ENCODE data around the gene OR10S1. TPM values are rescaled to one million over a fixed set of nuclear protein-coding genes. Genes with fewer than 3 reads are reported as not detected.

Gene OR10S1
- total RNA-seq, 1 experiment from 2014 or later: not detected

GRCh38 chr11:124012697-124013096 is 35.1 kb upstream of the OR10S1 start, which contains the start of gene OR10G4:
Gene OR10G4 (plus strand): TSS chr11:124012997. CDS start chr11:124015575, 2,578 bp downstream.
- Mint-ChIP-seq H3K4me3 (ENCODE audit: unreplicated experiment) (no peak within 1 kb of the TSS), H3K27ac (ENCODE audit: unreplicated experiment) (no peak within 1 kb of the TSS), H3K27me3 (ENCODE audit: insufficient read depth, unreplicated experiment) (peaks cover 7% of the 10 kb centered on the region), H3K9me3 (ENCODE audit: unreplicated experiment) (no peaks in the 10 kb centered on the region), H3K4me1 (ENCODE audit: low read depth, unreplicated experiment) (no peaks in the 10 kb centered on the region), H3K36me3 (ENCODE audit: insufficient read depth, unreplicated experiment) (no peaks in the 10 kb centered on the region)
- Histone ChIP-seq H3K9me3 (no peaks in the 10 kb centered on the region), H3K4me3 (ENCODE audit: low read depth, low read length) (no peak within 1 kb of the TSS), H3K36me3 (ENCODE audit: control insufficient read depth, insufficient read depth, low read length) (no peaks in the 10 kb centered on the region), H3K4me1 (no peaks in the 10 kb centered on the region), H3K27me3 (replicated peaks; ENCODE audit: control insufficient read depth, insufficient read depth, low read length) (no peaks in the 10 kb centered on the region)
- no peak for DNase-seq
- intact Hi-C loops (cut with micrococcal nuclease; ENCODE audit: unreplicated experiment): no loop called here
- CTCF ChIA-PET: no interaction called here
- no TSS peak for BruUV-seq (replicated peaks)
- TF ChIP-seq CTCF (IDR thresholded peaks at IDR 0.05; ENCODE audit: insufficient read depth in 1 of 2, low read depth in 1 of 2, low read length in 1 of 2, severe bottlenecking in 1 of 2, unreplicated experiment in 1 of 2): no peak
- POLR2A ChIA-PET: no interaction called here

GRCh38 chr11:123995119-123995518 is 17.5 kb upstream of the OR10S1 start, which contains the start of gene OR10G6:
Gene OR10G6 (minus strand): TSS chr11:123995161. CDS start chr11:123995161, 0 bp downstream.
- H3K9me3 ChIP-seq: no peaks in the 10 kb centered on the region
- POLR2A ChIA-PET: no interaction called here
- H3K4me1 ChIP-seq: peaks cover 8% of the 10 kb centered on the region; the same call in 1 of the 2 replicates
- no peaks in the 10 kb centered on the region for H3K9me3 Mint-ChIP-seq (ENCODE audit: unreplicated experiment)
- no peaks in the 10 kb centered on the region for H3K4me1 Mint-ChIP-seq (ENCODE audit: low read depth, unreplicated experiment)
- no peak within 1 kb of the TSS for H3K27ac Mint-ChIP-seq (ENCODE audit: unreplicated experiment)
- peaks cover 3% of the 10 kb centered on the region for H3K27me3 Mint-ChIP-seq (ENCODE audit: insufficient read depth, unreplicated experiment)
- H3K4me3 ChIP-seq (ENCODE audit: low read depth, low read length): no peak within 1 kb of the TSS
- H3K36me3 Mint-ChIP-seq (ENCODE audit: insufficient read depth, unreplicated experiment): no peaks in the 10 kb centered on the region
- intact Hi-C loops (cut with micrococcal nuclease; ENCODE audit: unreplicated experiment): no loop called here
- CTCF ChIA-PET: no interaction called here
- no peak within 1 kb of the TSS for H3K4me3 Mint-ChIP-seq (ENCODE audit: unreplicated experiment)
- no TSS peak for BruUV-seq (replicated peaks)
- TF ChIP-seq CTCF (IDR thresholded peaks at IDR 0.05; ENCODE audit: insufficient read depth in 1 of 2, low read depth in 1 of 2, low read length in 1 of 2, severe bottlenecking in 1 of 2, unreplicated experiment in 1 of 2): no peak
- no peak for DNase-seq
- H3K27me3 ChIP-seq (replicated peaks; ENCODE audit: control insufficient read depth, insufficient read depth, low read length): 0 out of 2 replicates have a peak, but pooled peaks cover 2% of the 10 kb centered on the region
- no peaks in the 10 kb centered on the region for H3K36me3 ChIP-seq (ENCODE audit: control insufficient read depth, insufficient read depth, low read length)

GRCh38 chr11:123979311-123979710 is 1.7 kb upstream of the OR10S1 start:
- H3K36me3 ChIP-seq (ENCODE audit: control insufficient read depth, insufficient read depth, low read length): no peaks in the 10 kb centered on the region
- H3K4me3 ChIP-seq (ENCODE audit: low read depth, low read length): no peak overlapping the region
- H3K4me1 ChIP-seq: no peaks in the 10 kb centered on the region; the same call in 1 of the 2 replicates
- H3K9me3 ChIP-seq: no peaks in the 10 kb centered on the region; the same call in 1 of the 2 replicates
- CTCF ChIA-PET: no interaction called here
- Mint-ChIP-seq H3K4me1 (ENCODE audit: low read depth, unreplicated experiment) (no peaks in the 10 kb centered on the region), H3K4me3 (ENCODE audit: unreplicated experiment) (no peak overlapping the region), H3K9me3 (ENCODE audit: unreplicated experiment) (peaks cover 10% of the 10 kb centered on the region), H3K36me3 (ENCODE audit: insufficient read depth, unreplicated experiment) (no peaks in the 10 kb centered on the region), H3K27me3 (ENCODE audit: insufficient read depth, unreplicated experiment) (peaks cover 2% of the 10 kb centered on the region), H3K27ac (ENCODE audit: unreplicated experiment) (no peak overlapping the region)
- TF ChIP-seq CTCF (IDR thresholded peaks at IDR 0.05; ENCODE audit: insufficient read depth in 1 of 2, low read depth in 1 of 2, low read length in 1 of 2, severe bottlenecking in 1 of 2, unreplicated experiment in 1 of 2): no peak
- BruUV-seq (replicated peaks): no TSS peak
- H3K27me3 ChIP-seq (replicated peaks; ENCODE audit: control insufficient read depth, insufficient read depth, low read length): no peaks in the 10 kb centered on the region
- no peak for DNase-seq
- intact Hi-C loops (cut with micrococcal nuclease; ENCODE audit: unreplicated experiment): no loop called here
- POLR2A ChIA-PET: no interaction called here
